GM12878 (cell line): ENCODE measurements around the gene CLDN16. TPM values are rescaled to one million over a fixed set of nuclear protein-coding genes. Genes with fewer than 3 reads are reported as not detected.

ENCODE experiments used
- ATAC-seq: fragments of 200-7000 bp; cut with Tn5 transposase; 3 replicates; pipeline ENCODE4 v1.9.1; 2020; ENCODE audit warnings: mild to moderate bottlenecking, moderate library complexity
- BruUV-seq: library from RNA; stranded (reverse); fragments of 400-500 nt; replicated peaks from 2 replicates; lab custom pipeline; 2021; lab: Mats Ljungman, UMichigan
- CTCF ChIA-PET: fragments of 300-600 bp; sonication (Branson Sonifier 250); formaldehyde crosslinking; extraction: SDS; loops from one replicate; lab custom pipeline; 2021; ENCODE audit warnings: inconsistent platforms; lab: Yijun Ruan, JAX
- POLR2A ChIA-PET: fragments of 350-600 bp; formaldehyde crosslinking; extraction: SDS; loops from one replicate; lab custom pipeline; 2021; ENCODE audit warnings: inconsistent platforms; lab: Charles Lee
- RAD21 ChIA-PET: fragments of 300-600 bp; sonication (Branson Sonifier 250); formaldehyde crosslinking; loops from one replicate; lab custom pipeline; 2023; ENCODE audit warnings: antibody characterized with exemption; ENCODE audit not compliant: unreplicated experiment; lab: Charles Lee
- SMC1A ChIA-PET: fragments of 300-600 bp; sonication (Branson Sonifier 250); formaldehyde crosslinking; loops from one replicate; lab custom pipeline; 2023; ENCODE audit not compliant: unreplicated experiment, uncharacterized antibody; lab: Charles Lee
- DNase-seq: peaks from one replicate; pipeline ENCODE4 v3.0.0-alpha.2; 2011; ENCODE audit warnings: low read depth, low spot score
- FAIRE-seq: peaks from 3 replicates; lab custom pipeline; 2011; peaks lifted over from hg19 to GRCh38; lab: Jason Lieb, UNC
- H2AFZ ChIP-seq: 2 replicates; pipeline ENCODE4 v1.6.0; 2011; ENCODE audit warnings: low read depth, low read length, control low read depth; ENCODE audit not compliant: control insufficient read depth
- H3K27ac ChIP-seq: 2 replicates; pipeline ENCODE4 v1.5.1; 2011; ENCODE audit warnings: control low read depth; ENCODE audit not compliant: control insufficient read depth, insufficient read depth
- H3K27me3 ChIP-seq, 2 experiments: replicated peaks in 1 of 2; 2 replicates each; pipeline versions ENCODE4 v1.6.0 to v1.6.1; 2011; ENCODE audit warnings: low read length in 1 of 2; ENCODE audit not compliant: control insufficient read depth in 2 of 2, insufficient read depth in 2 of 2
- H3K36me3 ChIP-seq, 2 experiments: 2 replicates each; pipeline ENCODE4 v1.5.1; 2011; ENCODE audit warnings: low read length in 1 of 2; ENCODE audit not compliant: control insufficient read depth in 2 of 2, insufficient read depth in 2 of 2
- H3K4me1 ChIP-seq: 2 replicates; pipeline ENCODE4 v1.6.1; 2011; ENCODE audit warnings: mild to moderate bottlenecking, low read length, moderate library complexity, mixed read lengths; ENCODE audit not compliant: control insufficient read depth, insufficient read depth
- H3K4me2 ChIP-seq: 2 replicates; pipeline ENCODE4 v1.6.0; 2011; ENCODE audit warnings: control low read depth; ENCODE audit not compliant: control insufficient read depth, insufficient read depth
- H3K4me3 ChIP-seq: fragments of 200-600 bp; sonication (generic); 2 replicates; pipeline ENCODE4 v1.5.1; 2016
- H3K79me2 ChIP-seq: 2 replicates; pipeline ENCODE4 v1.6.0; 2011; ENCODE audit warnings: low read length; ENCODE audit not compliant: control insufficient read depth, insufficient read depth
- H3K9ac ChIP-seq: 2 replicates; pipeline ENCODE4 v1.8.0; 2011; ENCODE audit warnings: low read length, control low read depth, mixed read lengths; ENCODE audit not compliant: control insufficient read depth, insufficient read depth
- H3K9me3 ChIP-seq: replicated peaks from 3 replicates; pipeline ENCODE4 v1.5.1; 2011; ENCODE audit warnings: mild to moderate bottlenecking, low read length; ENCODE audit not compliant: control insufficient read depth, insufficient read depth
- H4K20me1 ChIP-seq: 2 replicates; pipeline ENCODE4 v1.6.0; 2011; ENCODE audit not compliant: control insufficient read depth, insufficient read depth
- HCFC1 ChIP-seq: fragments of 150-350 bp; IDR thresholded peaks from 2 replicates; pipeline ENCODE4 v1.6.1; 2014; ENCODE audit warnings: low read length
- HDAC2 ChIP-seq: fragments of 200-600 bp; sonication (generic); IDR thresholded peaks from 2 replicates; pipeline ENCODE4 v1.6.1; 2017
- MLLT1 ChIP-seq: fragments of 450-650 bp; IDR thresholded peaks from 2 replicates; pipeline ENCODE4 v1.6.1; 2016; ENCODE audit warnings: mild to moderate bottlenecking
- PAX8 ChIP-seq: fragments of 450-650 bp; IDR thresholded peaks from 2 replicates; pipeline ENCODE4 v1.6.1; 2017; ENCODE audit warnings: mild to moderate bottlenecking, moderate library complexity
- STAT1 ChIP-seq: fragments of 450-650 bp; conservative IDR thresholded peaks from 2 replicates; pipeline ENCODE4 v1.6.1; 2014; ENCODE audit warnings: antibody characterized with exemption, mild to moderate bottlenecking
- WGBS: methylation state at CpG from one replicate; pipeline ENCODE4 v1.1.6; 2016; ENCODE audit warnings: low lambda C conversion rate; ENCODE audit not compliant: insufficient replicate concordance, insufficient coverage; ENCODE audit errors: missing lambda C conversion rate; 5-methylcytosine and 5-hydroxymethylcytosine counted together
- in situ Hi-C: fragments of 300-500 bp; cut with MboI; formaldehyde crosslinking; loops from 9 replicates; pipeline ENCODE4 v1.14.3; 2018; ENCODE audit warnings: mixed read lengths
- intact Hi-C: fragments of 100-400 bp; cut with micrococcal nuclease; formaldehyde crosslinking; loops from one replicate; pipeline ENCODE4 v1.14.2; 2022; ENCODE audit not compliant: unreplicated experiment
- polyA plus RNA-seq, 11 experiments: library from polyadenylated mRNA; depleted of rRNA in 4 of 11; unstranded in 6 of 11; stranded (reverse) in 5 of 11; fragments of >200 nt; fragmentation: Nextera tagmentation in 4 of 11; fragmentation: Illumina TruSeq in 1 of 11; extraction: Ambion mirVana in 4 of 11; extraction: Trizol in 1 of 11; gene quantifications; 1 replicate in 1 of 11; 2 replicates in 10 of 11; pipeline versions ENCODE4 v1.2.1 to v1.2.3, GENCODE V29; 2011 to 2016; ENCODE audit warnings: inconsistent platforms in 2 of 11, missing spikeins in 2 of 11, low read depth in 1 of 11
- total RNA-seq, 4 experiments: library from RNA; depleted of rRNA in 3 of 4; stranded (reverse); fragments of >200 nt in 3 of 4; fragmentation: Illumina TruSeq in 1 of 4; extraction: Trizol in 1 of 4; gene quantifications; 2 replicates each; pipeline versions ENCODE4 v1.2.1 to v1.2.3, GENCODE V29; 2013 to 2021
- TF ChIP-seq, protein P1 (sequence below): IDR thresholded peaks from 2 replicates; pipeline ENCODE4 v1.6.1; 2012; ENCODE audit warnings: improper control_type of control experiment, low read depth, low read length; ENCODE audit not compliant: insufficient replicate concordance
- TF ChIP-seq, protein P2 (sequence below): fragments of 450-650 bp; IDR thresholded peaks from 2 replicates; pipeline ENCODE4 v1.6.1; 2017; ENCODE audit warnings: antibody characterized with exemption, mild to moderate bottlenecking, moderate library complexity

The CLDN16 gene
- total and polyA plus RNA-seq, 10 of the 15 experiments (the other 5 are each of a cell fraction or from before 2014, with no cell fraction given) = 3.2 to 26.6 (median 4.0) TPM

- TF ChIP-seq, protein P1, sequence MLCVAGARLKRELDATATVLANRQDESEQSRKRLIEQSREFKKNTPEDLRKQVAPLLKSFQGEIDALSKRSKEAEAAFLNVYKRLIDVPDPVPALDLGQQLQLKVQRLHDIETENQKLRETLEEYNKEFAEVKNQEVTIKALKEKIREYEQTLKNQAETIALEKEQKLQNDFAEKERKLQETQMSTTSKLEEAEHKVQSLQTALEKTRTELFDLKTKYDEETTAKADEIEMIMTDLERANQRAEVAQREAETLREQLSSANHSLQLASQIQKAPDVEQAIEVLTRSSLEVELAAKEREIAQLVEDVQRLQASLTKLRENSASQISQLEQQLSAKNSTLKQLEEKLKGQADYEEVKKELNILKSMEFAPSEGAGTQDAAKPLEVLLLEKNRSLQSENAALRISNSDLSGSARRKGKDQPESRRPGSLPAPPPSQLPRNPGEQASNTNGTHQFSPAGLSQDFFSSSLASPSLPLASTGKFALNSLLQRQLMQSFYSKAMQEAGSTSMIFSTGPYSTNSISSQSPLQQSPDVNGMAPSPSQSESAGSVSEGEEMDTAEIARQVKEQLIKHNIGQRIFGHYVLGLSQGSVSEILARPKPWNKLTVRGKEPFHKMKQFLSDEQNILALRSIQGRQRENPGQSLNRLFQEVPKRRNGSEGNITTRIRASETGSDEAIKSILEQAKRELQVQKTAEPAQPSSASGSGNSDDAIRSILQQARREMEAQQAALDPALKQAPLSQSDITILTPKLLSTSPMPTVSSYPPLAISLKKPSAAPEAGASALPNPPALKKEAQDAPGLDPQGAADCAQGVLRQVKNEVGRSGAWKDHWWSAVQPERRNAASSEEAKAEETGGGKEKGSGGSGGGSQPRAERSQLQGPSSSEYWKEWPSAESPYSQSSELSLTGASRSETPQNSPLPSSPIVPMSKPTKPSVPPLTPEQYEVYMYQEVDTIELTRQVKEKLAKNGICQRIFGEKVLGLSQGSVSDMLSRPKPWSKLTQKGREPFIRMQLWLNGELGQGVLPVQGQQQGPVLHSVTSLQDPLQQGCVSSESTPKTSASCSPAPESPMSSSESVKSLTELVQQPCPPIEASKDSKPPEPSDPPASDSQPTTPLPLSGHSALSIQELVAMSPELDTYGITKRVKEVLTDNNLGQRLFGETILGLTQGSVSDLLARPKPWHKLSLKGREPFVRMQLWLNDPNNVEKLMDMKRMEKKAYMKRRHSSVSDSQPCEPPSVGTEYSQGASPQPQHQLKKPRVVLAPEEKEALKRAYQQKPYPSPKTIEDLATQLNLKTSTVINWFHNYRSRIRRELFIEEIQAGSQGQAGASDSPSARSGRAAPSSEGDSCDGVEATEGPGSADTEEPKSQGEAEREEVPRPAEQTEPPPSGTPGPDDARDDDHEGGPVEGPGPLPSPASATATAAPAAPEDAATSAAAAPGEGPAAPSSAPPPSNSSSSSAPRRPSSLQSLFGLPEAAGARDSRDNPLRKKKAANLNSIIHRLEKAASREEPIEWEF = no peak
Measured at GRCh38 chr3:190455828-190456227, 67.9 kb downstream of the CLDN16 start (continued).

GRCh38 chr3:190456770-190457169, 68.8 kb downstream of the CLDN16 start:
- Histone ChIP-seq H3K4me1 (no peaks in the 10 kb centered on the region), H3K9me3 (no peaks in the 10 kb centered on the region), H3K79me2 (no peaks in the 10 kb centered on the region), H3K27me3 (no peaks in the 10 kb centered on the region), H3K27ac (no peak overlapping the region), H3K4me2 (no peak overlapping the region), H4K20me1 (no peaks in the 10 kb centered on the region), H3K9ac (no peak overlapping the region), H3K4me3 (no peak overlapping the region), H2AFZ (no peak overlapping the region), H3K36me3 (no peaks in the 10 kb centered on the region)
- in situ Hi-C loops = no loop called here
- ATAC-seq (no peak), DNase-seq (no peak), FAIRE-seq (no peak)
- 96% methylated on average over 1 of the region's 1 CpG for WGBS
- intact Hi-C loops = no loop called here
- ChIA-PET CTCF (interaction anchor here (0.6 to 1.4 kb wide), 2 partner anchors 73 to 120 kb away, joined by 3 read pairs; no protein-coding TSS in a partner anchor), POLR2A (no interaction called here), RAD21 (no interaction called here), SMC1A (no interaction called here)
- BruUV-seq = no TSS peak
- no peak for TF ChIP-seq PAX8
- TF ChIP-seq, protein P2, sequence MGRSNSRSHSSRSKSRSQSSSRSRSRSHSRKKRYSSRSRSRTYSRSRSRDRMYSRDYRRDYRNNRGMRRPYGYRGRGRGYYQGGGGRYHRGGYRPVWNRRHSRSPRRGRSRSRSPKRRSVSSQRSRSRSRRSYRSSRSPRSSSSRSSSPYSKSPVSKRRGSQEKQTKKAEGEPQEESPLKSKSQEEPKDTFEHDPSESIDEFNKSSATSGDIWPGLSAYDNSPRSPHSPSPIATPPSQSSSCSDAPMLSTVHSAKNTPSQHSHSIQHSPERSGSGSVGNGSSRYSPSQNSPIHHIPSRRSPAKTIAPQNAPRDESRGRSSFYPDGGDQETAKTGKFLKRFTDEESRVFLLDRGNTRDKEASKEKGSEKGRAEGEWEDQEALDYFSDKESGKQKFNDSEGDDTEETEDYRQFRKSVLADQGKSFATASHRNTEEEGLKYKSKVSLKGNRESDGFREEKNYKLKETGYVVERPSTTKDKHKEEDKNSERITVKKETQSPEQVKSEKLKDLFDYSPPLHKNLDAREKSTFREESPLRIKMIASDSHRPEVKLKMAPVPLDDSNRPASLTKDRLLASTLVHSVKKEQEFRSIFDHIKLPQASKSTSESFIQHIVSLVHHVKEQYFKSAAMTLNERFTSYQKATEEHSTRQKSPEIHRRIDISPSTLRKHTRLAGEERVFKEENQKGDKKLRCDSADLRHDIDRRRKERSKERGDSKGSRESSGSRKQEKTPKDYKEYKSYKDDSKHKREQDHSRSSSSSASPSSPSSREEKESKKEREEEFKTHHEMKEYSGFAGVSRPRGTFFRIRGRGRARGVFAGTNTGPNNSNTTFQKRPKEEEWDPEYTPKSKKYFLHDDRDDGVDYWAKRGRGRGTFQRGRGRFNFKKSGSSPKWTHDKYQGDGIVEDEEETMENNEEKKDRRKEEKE = no peak
- TF ChIP-seq STAT1 = no peak
- TF ChIP-seq HDAC2 = no peak
- TF ChIP-seq, protein P1 = no peak
- TF ChIP-seq HCFC1 = no peak
- no peak for TF ChIP-seq MLLT1
